SK-N-SH treated with all-trans-retinoic acid at 6 μM for 48 hours (cell line): ENCODE results near the gene EEIG1.

Source experiments
- ATAC-seq: fragments of 200-7000 bp; cut with Tn5 transposase; 3 replicates; pipeline ENCODE4 v1.9.1; 2020; ENCODE audit warnings: mild to moderate bottlenecking, moderate library complexity
- ARNTL ChIP-seq: fragments of 450-650 bp; formaldehyde crosslinking; IDR thresholded peaks from 2 replicates; pipeline ENCODE4 v1.5.0; 2020; ENCODE audit warnings: low read depth, mild to moderate bottlenecking, moderate library complexity, borderline replicate concordance
- CSRNP3 ChIP-seq: fragments of 250-450 bp; sonication (Bioruptor Pico); IDR thresholded peaks from 2 replicates; pipeline ENCODE4 v1.5.1; 2021; ENCODE audit warnings: mild to moderate bottlenecking, moderate library complexity
- ESRRG ChIP-seq: fragments of 250-450 bp; sonication (Bioruptor Pico); IDR thresholded peaks from 2 replicates; pipeline ENCODE4 v1.6.1; 2021; ENCODE audit warnings: mild to moderate bottlenecking
- GLIS3 ChIP-seq: fragments of 250-450 bp; sonication (Bioruptor Pico); IDR thresholded peaks from 2 replicates; pipeline ENCODE4 v1.5.0; 2020; ENCODE audit warnings: mild to moderate bottlenecking, moderate library complexity
- ISL1 ChIP-seq: fragments of 250-450 bp; sonication (Bioruptor Pico); IDR thresholded peaks from 2 replicates; pipeline ENCODE4 v2.1.2; 2022; ENCODE audit warnings: mild to moderate bottlenecking, moderate library complexity
- OSR1 ChIP-seq: fragments of 250-450 bp; sonication (Bioruptor Pico); IDR thresholded peaks from 2 replicates; pipeline ENCODE4 v1.8.0; 2022; ENCODE audit warnings: moderate library complexity, mild to moderate bottlenecking, inconsistent platforms
- PATZ1 ChIP-seq: fragments of 250-450 bp; sonication (Bioruptor Pico); IDR thresholded peaks from 2 replicates; pipeline ENCODE4 v1.8.0; 2020; ENCODE audit warnings: mild to moderate bottlenecking, moderate library complexity, borderline replicate concordance
- RARB ChIP-seq: fragments of 250-450 bp; sonication (Bioruptor Pico); IDR thresholded peaks from 2 replicates; pipeline ENCODE4 v1.8.0; 2021; ENCODE audit warnings: mild to moderate bottlenecking, moderate library complexity
- SNAI2 ChIP-seq: fragments of 250-450 bp; sonication (Bioruptor Pico); IDR thresholded peaks from 2 replicates; pipeline ENCODE4 v1.5.0; 2020; ENCODE audit warnings: mild to moderate bottlenecking, moderate library complexity
- TCF4 ChIP-seq: fragments of 250-450 bp; sonication (Bioruptor Pico); IDR thresholded peaks from 2 replicates; pipeline ENCODE4 v1.8.0; 2021; ENCODE audit warnings: mild to moderate bottlenecking, moderate library complexity, borderline replicate concordance
- TOX ChIP-seq: fragments of 250-450 bp; sonication (Bioruptor Pico); IDR thresholded peaks from 2 replicates; pipeline ENCODE4 v1.8.0; 2021; ENCODE audit warnings: mild to moderate bottlenecking, moderate library complexity, borderline replicate concordance
- ZFP3 ChIP-seq: fragments of 250-450 bp; sonication (Bioruptor Pico); IDR thresholded peaks from 2 replicates; pipeline ENCODE4 v1.5.0; 2020; ENCODE audit warnings: mild to moderate bottlenecking, moderate library complexity
- ZFP30 ChIP-seq: fragments of 450-650 bp; formaldehyde crosslinking; IDR thresholded peaks from 2 replicates; pipeline ENCODE4 v1.5.0; 2022; ENCODE audit warnings: mild to moderate bottlenecking, moderate library complexity
- ZNF70 ChIP-seq: fragments of 450-650 bp; formaldehyde crosslinking; IDR thresholded peaks from 2 replicates; pipeline ENCODE4 v1.5.0; 2020; ENCODE audit warnings: mild to moderate bottlenecking, moderate library complexity
- ZNF8 ChIP-seq: fragments of 450-650 bp; formaldehyde crosslinking; IDR thresholded peaks from 2 replicates; pipeline ENCODE4 v1.5.0; 2020; ENCODE audit warnings: mild to moderate bottlenecking, moderate library complexity
- TF ChIP-seq, protein P1 (sequence below): fragments of 250-450 bp; sonication (Bioruptor Pico); IDR thresholded peaks from 2 replicates; pipeline ENCODE4 v1.5.1; 2020; ENCODE audit warnings: low read depth, mild to moderate bottlenecking, moderate library complexity
- TF ChIP-seq, protein P2 (sequence below): fragments of 250-450 bp; sonication (Bioruptor Pico); IDR thresholded peaks from 2 replicates; pipeline ENCODE4 v1.8.0; 2021; ENCODE audit warnings: low read depth, mild to moderate bottlenecking, moderate library complexity, borderline replicate concordance

The EEIG1 gene

DNA sequence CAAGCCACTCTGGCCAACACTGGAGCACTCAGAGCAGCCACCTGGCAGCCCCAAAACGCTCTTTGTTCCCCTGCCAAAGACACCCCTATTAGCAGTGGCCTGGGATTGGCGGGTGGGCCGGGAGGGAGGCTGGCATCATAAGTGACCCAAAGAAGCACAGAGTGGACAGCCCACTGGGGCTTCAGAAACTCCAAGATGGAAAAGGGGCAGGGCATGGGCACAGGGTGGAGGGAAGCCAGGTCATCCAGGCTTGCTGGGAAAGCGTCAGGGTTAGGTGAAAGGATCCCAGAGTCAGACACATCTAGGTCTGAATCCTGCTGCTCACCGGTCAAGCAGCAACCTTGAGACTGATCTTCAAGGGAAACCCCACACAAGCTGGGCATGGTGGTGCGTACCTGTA lies 14.8 kb downstream of the EEIG1 start (continued):
- TF ChIP-seq, protein P1, sequence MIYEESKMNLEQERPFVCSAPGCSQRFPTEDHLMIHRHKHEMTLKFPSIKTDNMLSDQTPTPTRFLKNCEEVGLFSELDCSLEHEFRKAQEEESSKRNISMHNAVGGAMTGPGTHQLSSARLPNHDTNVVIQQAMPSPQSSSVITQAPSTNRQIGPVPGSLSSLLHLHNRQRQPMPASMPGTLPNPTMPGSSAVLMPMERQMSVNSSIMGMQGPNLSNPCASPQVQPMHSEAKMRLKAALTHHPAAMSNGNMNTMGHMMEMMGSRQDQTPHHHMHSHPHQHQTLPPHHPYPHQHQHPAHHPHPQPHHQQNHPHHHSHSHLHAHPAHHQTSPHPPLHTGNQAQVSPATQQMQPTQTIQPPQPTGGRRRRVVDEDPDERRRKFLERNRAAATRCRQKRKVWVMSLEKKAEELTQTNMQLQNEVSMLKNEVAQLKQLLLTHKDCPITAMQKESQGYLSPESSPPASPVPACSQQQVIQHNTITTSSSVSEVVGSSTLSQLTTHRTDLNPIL (CRISPR knock-in tag), result no peak
- TF ChIP-seq CSRNP3 (CRISPR knock-in tag) (no peak), TOX (no peak), ISL1 (no peak)
- TF ChIP-seq, all 23 proteins: peak for 0

GRCh38 chr9:127963359-127964064 lies 17.3 kb downstream of the EEIG1 start:
- ATAC-seq, result no peak

DNA sequence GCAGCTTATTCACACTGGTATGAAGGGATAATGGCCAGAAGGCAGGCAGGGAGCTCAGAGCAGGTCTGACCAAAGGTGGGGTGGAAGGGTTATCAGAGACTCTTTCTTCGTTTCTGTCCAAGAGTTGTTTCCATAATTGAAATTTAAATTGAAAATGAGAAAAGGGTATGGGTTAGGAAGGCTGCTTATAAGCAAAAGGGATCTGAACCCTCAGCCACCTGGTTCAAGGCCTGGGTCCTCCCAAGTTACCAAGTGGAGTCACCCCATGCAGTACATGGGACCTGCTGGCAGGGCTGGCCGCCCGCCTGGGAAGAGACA lies 17.8 kb downstream of the EEIG1 start:
- no peak for TF ChIP-seq ZNF70 (CRISPR knock-in tag)
- no peak for TF ChIP-seq OSR1
- TF ChIP-seq CSRNP3 (CRISPR knock-in tag), result no peak
- TF ChIP-seq, protein P2, sequence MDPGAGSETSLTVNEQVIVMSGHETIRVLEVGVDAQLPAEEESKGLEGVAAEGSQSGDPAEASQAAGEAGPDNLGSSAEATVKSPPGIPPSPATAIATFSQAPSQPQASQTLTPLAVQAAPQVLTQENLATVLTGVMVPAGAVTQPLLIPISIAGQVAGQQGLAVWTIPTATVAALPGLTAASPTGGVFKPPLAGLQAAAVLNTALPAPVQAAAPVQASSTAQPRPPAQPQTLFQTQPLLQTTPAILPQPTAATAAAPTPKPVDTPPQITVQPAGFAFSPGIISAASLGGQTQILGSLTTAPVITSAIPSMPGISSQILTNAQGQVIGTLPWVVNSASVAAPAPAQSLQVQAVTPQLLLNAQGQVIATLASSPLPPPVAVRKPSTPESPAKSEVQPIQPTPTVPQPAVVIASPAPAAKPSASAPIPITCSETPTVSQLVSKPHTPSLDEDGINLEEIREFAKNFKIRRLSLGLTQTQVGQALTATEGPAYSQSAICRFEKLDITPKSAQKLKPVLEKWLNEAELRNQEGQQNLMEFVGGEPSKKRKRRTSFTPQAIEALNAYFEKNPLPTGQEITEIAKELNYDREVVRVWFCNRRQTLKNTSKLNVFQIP, result no peak
- no peak for TF ChIP-seq SNAI2 (CRISPR knock-in tag)
- TF ChIP-seq ESRRG (CRISPR knock-in tag), result no peak
- TF ChIP-seq, protein P1 (CRISPR knock-in tag), result no peak
- no peak for TF ChIP-seq RARB (CRISPR knock-in tag)
- no peak for ATAC-seq

More at GRCh38 chr9:127963359-127964064, 17.3 kb downstream of the EEIG1 start:
- TF ChIP-seq ZNF8 (CRISPR knock-in tag), result no peak
- TF ChIP-seq ISL1, result no peak
- TF ChIP-seq GLIS3 (CRISPR knock-in tag), result no peak
- TF ChIP-seq, protein P1 (CRISPR knock-in tag), result no peak
- TF ChIP-seq TCF4 (CRISPR knock-in tag), result no peak
- no peak for TF ChIP-seq ZFP3 (CRISPR knock-in tag)
- TF ChIP-seq ZNF70 (CRISPR knock-in tag), result no peak
- TF ChIP-seq ARNTL (CRISPR knock-in tag), result no peak
- no peak for TF ChIP-seq ZFP30

GRCh38 chr9:127962278-127962677 lies 18.5 kb downstream of the EEIG1 start:
- TF ChIP-seq PATZ1 (CRISPR knock-in tag), result no peak
- ATAC-seq, result no peak
